Measurements from ENCODE around the gene ARL6IP6. TPM values are rescaled to one million over a fixed set of nuclear protein-coding genes. Genes with fewer than 3 reads are reported as not detected.

Gene ARL6IP6
- total and polyA plus RNA-seq, 7 donors, result 5.4 to 18.2 (median 10.3) TPM

DNA sequence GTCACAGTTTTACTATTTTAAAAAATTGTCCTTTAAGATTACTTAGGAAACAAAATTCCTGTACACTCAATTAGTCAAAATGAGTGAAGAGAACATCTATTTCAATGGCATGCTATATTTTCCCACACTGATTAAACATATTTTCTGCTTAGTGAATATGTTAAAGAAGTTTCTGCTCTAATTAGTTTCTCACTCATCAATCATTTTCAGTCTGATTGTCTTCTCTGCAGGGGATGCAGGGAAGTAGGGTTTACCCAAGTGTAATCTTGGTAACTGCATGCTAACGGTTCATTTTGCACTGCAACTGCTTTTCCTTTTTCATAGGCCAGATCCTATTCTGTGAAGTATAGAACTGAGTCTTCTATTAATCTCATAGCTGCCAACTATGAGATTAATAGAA lies 78.5 kb downstream of the ARL6IP6 start:
- Histone ChIP-seq H3K4me3 (no peak overlapping the region), H3K27ac (no peak overlapping the region), H3K4me1 (no peaks in the 10 kb centered on the region), H3K36me3 (no peaks in the 10 kb centered on the region), H3K27me3 (no peaks in the 10 kb centered on the region), H3K9me3 (no peaks in the 10 kb centered on the region)
- WGBS, 2 donors, result 79 to 83% methylated on average over 1 of the region's 1 CpG
- intact Hi-C loops (cut with DNase I), result no loop called here
- TF ChIP-seq, protein P1, sequence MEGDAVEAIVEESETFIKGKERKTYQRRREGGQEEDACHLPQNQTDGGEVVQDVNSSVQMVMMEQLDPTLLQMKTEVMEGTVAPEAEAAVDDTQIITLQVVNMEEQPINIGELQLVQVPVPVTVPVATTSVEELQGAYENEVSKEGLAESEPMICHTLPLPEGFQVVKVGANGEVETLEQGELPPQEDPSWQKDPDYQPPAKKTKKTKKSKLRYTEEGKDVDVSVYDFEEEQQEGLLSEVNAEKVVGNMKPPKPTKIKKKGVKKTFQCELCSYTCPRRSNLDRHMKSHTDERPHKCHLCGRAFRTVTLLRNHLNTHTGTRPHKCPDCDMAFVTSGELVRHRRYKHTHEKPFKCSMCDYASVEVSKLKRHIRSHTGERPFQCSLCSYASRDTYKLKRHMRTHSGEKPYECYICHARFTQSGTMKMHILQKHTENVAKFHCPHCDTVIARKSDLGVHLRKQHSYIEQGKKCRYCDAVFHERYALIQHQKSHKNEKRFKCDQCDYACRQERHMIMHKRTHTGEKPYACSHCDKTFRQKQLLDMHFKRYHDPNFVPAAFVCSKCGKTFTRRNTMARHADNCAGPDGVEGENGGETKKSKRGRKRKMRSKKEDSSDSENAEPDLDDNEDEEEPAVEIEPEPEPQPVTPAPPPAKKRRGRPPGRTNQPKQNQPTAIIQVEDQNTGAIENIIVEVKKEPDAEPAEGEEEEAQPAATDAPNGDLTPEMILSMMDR (IDR thresholded peaks at IDR 0.05), result no peak
- no peak for TF ChIP-seq POLR2AphosphoS5 (IDR thresholded peaks at IDR 0.05)
- no peak for TF ChIP-seq EP300 (IDR thresholded peaks at IDR 0.05)
- no peak for TF ChIP-seq POLR2A (IDR thresholded peaks at IDR 0.05)
- DNase-seq, result no peak

DNA sequence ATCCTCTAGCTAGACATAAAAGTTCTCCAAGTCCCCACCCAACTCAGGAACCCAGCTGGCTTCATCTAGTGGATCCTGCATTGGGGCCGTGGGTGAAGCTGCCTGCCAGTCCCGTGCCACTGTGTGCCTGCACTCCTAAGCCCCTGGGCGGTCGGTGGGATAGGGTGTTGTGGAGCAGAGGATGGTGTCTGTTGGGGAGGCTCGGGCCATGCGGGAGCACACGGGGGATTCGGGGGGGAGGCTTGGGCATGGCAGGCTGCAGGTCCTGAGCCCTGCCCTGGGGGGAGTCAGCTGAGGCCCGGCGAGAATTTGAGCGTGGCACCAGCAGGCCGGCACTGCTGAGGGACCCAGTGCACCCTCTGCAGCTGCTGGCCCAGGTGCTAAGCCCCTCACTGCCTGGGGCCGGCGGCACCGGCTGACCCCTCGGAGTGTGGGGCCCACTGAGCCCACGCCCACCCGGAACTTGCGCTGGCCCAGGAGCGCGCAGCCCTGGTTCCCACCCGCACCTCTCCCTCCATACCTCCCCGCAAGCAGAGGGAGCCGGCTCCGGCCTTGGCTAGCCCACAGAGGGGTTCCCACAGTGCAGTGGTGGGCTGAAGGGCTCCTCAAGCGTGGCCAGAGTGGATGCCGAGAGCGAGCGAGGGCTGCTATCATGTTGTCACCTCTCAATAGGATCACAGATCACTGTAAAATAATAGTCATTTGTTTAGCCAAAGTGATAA lies 86.4 kb downstream of the ARL6IP6 start:
- Histone ChIP-seq H3K27me3 (no peaks in the 10 kb centered on the region), H3K4me3 (no peak overlapping the region), H3K4me1 (no peaks in the 10 kb centered on the region), H3K27ac (no peak overlapping the region), H3K9me3 (no peaks in the 10 kb centered on the region), H3K36me3 (no peaks in the 10 kb centered on the region)
- WGBS, 2 donors, result 96% methylated on average over 29 of the region's 29 CpGs
- intact Hi-C loops (cut with DNase I), result no loop called here
- TF ChIP-seq, protein P1 (IDR thresholded peaks at IDR 0.05), result no peak
- TF ChIP-seq EP300 (IDR thresholded peaks at IDR 0.05), result no peak
- TF ChIP-seq POLR2AphosphoS5 (IDR thresholded peaks at IDR 0.05), result no peak
- no peak for TF ChIP-seq POLR2A (IDR thresholded peaks at IDR 0.05)
- no peak for DNase-seq

DNA sequence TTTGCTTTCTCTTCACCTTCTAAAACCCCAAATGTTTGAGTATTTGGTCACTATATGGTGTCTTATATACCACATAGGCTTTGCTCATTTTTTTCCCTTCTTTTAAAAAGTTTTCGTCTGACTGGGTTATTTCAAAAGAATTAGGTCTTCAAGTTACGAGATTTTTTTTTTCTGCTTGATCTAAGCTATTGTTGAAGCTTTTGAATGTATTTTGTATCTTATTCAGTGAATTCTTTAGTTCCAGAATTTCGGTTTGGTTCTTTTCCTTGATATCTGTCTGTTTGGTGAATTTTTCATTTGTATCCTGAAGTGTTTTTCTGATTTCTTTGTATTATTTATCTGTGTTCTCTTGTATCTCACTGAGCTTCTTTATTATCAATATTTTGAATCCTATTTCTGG lies 93.5 kb downstream of the ARL6IP6 start:
- TF ChIP-seq EP300 (IDR thresholded peaks at IDR 0.05) (no peak), POLR2AphosphoS5 (IDR thresholded peaks at IDR 0.05) (no peak), POLR2A (IDR thresholded peaks at IDR 0.05) (no peak)
- TF ChIP-seq, protein P1 (IDR thresholded peaks at IDR 0.05), result no peak
- intact Hi-C loops (cut with DNase I), result no loop called here
- H3K27me3 ChIP-seq, result no peaks in the 10 kb centered on the region
- no peak for DNase-seq
- no peaks in the 10 kb centered on the region for H3K36me3 ChIP-seq
- H3K27ac ChIP-seq, result no peak overlapping the region
- no peak overlapping the region for H3K4me3 ChIP-seq
- H3K9me3 ChIP-seq, result no peaks in the 10 kb centered on the region
- H3K4me1 ChIP-seq, result no peaks in the 10 kb centered on the region
- WGBS, 2 donors, result 89 to 90% methylated on average over 3 of the region's 3 CpGs

Other genes with a start within 250 kb of the ARL6IP6 start
- gene PRPF40A, start 1.2 kb upstream of the ARL6IP6 start, total RNA-seq, result 100 to 1,000 TPM in 1 of 4 donors, 10 to 100 TPM in 3; 69.2 to 200 (median 80.7) TPM
- 10 to 100 TPM; 24.0 to 36.1 (median 29.6) TPM for gene PRPF40A, start 1.2 kb upstream of the ARL6IP6 start, polyA plus RNA-seq